HepG2 (cell line): ENCODE results near the gene SRGAP3. TPM values are rescaled to one million over a fixed set of nuclear protein-coding genes. Genes with fewer than 3 reads are reported as not detected.

Experiments
- DRAP1 ChIP-seq: IDR thresholded peaks from 2 replicates; pipeline ENCODE4 v1.6.1; 2016; ENCODE audit warnings: missing genetic modification reagents, missing compliant biosample characterization
- HOXD1 ChIP-seq: sonication (generic); formaldehyde crosslinking; IDR thresholded peaks from 2 replicates; pipeline ENCODE4 v1.5.0; 2020; ENCODE audit warnings: missing genetic modification reagents
- KLF13 ChIP-seq: sonication (generic); formaldehyde crosslinking; IDR thresholded peaks from 2 replicates; pipeline ENCODE4 v1.4.0; 2020; ENCODE audit warnings: mild to moderate bottlenecking, missing genetic modification reagents
- KMT2A ChIP-seq: sonication (generic); formaldehyde crosslinking; IDR thresholded peaks from 2 replicates; pipeline ENCODE4 v1.4.0; 2020; ENCODE audit warnings: missing genetic modification reagents
- MZF1 ChIP-seq: sonication (generic); formaldehyde crosslinking; IDR thresholded peaks from 2 replicates; pipeline ENCODE4 v1.8.1; 2023; ENCODE audit warnings: mild to moderate bottlenecking, missing genetic modification reagents, borderline replicate concordance
- NR1H2 ChIP-seq: sonication (generic); formaldehyde crosslinking; IDR thresholded peaks from 2 replicates; pipeline ENCODE4 v1.8.1; 2022; ENCODE audit warnings: low read depth, missing genetic modification reagents, borderline replicate concordance
- SRF ChIP-seq: IDR thresholded peaks from 2 replicates; pipeline ENCODE4 v1.6.1; 2011; ENCODE audit warnings: mild to moderate bottlenecking, low read depth, low read length, moderate library complexity
- ZNF124 ChIP-seq: sonication (generic); formaldehyde crosslinking; IDR thresholded peaks from 2 replicates; pipeline ENCODE4 v1.4.0; 2020; ENCODE audit warnings: missing genetic modification reagents
- ZNF263 ChIP-seq: sonication (generic); formaldehyde crosslinking; IDR thresholded peaks from 2 replicates; pipeline ENCODE4 v1.4.0; 2020; ENCODE audit warnings: missing genetic modification reagents
- ZNF691 ChIP-seq: sonication (generic); formaldehyde crosslinking; IDR thresholded peaks from 2 replicates; pipeline ENCODE4 v1.4.0; 2020; ENCODE audit warnings: missing genetic modification reagents, low read depth, mild to moderate bottlenecking, borderline replicate concordance
- ZSCAN20 ChIP-seq: sonication (generic); formaldehyde crosslinking; IDR thresholded peaks from 2 replicates; pipeline ENCODE4 v1.4.0; 2020; ENCODE audit warnings: missing genetic modification reagents, mild to moderate bottlenecking, borderline replicate concordance
- polyA plus RNA-seq, 8 experiments: library from polyadenylated mRNA; depleted of rRNA in 3 of 8; stranded (reverse) in 7 of 8; unstranded in 1 of 8; fragments of >200 nt; fragmentation: Illumina TruSeq in 4 of 8; extraction: Trizol in 4 of 8; gene quantifications; 2 replicates each; pipeline versions ENCODE4 v1.2.1 to v1.2.3, GENCODE V29; 2011 to 2016; ENCODE audit warnings: low read depth in 4 of 8, missing spikeins in 1 of 8, mixed read lengths in 1 of 8; ENCODE audit not compliant: insufficient read depth in 1 of 8
- total RNA-seq, 5 experiments: library from RNA; depleted of rRNA; stranded (reverse); fragments of >200 nt; fragmentation: Illumina TruSeq; extraction: Trizol; gene quantifications; 2 replicates each; pipeline ENCODE4 v1.2.3, GENCODE V29; 2016; ENCODE audit warnings: low read depth in 1 of 5
- TF ChIP-seq, protein P1 (sequence below): sonication (generic); formaldehyde crosslinking; conservative IDR thresholded peaks from 2 replicates; pipeline ENCODE4 v1.4.0; 2020; ENCODE audit warnings: missing genetic modification reagents
- TF ChIP-seq, protein P2 (sequence below): sonication (generic); formaldehyde crosslinking; IDR thresholded peaks from 2 replicates; pipeline ENCODE4 v1.4.0; 2020; ENCODE audit warnings: missing genetic modification reagents
- TF ChIP-seq, protein P3 (sequence below): IDR thresholded peaks from 2 replicates; pipeline ENCODE4 v1.6.1; 2016; ENCODE audit warnings: missing compliant biosample characterization, missing genetic modification reagents, borderline replicate concordance
- TF ChIP-seq, protein P4 (sequence below): IDR thresholded peaks from 2 replicates; pipeline ENCODE4 v1.4.0; 2020; ENCODE audit warnings: mild to moderate bottlenecking, missing genetic modification reagents

SRGAP3 gene
- total and polyA plus RNA-seq, 2 of the 13 experiments (the other 11 are each of a cell fraction or from before 2014, with no cell fraction given) = 1.2 to 1.4 TPM

DNA sequence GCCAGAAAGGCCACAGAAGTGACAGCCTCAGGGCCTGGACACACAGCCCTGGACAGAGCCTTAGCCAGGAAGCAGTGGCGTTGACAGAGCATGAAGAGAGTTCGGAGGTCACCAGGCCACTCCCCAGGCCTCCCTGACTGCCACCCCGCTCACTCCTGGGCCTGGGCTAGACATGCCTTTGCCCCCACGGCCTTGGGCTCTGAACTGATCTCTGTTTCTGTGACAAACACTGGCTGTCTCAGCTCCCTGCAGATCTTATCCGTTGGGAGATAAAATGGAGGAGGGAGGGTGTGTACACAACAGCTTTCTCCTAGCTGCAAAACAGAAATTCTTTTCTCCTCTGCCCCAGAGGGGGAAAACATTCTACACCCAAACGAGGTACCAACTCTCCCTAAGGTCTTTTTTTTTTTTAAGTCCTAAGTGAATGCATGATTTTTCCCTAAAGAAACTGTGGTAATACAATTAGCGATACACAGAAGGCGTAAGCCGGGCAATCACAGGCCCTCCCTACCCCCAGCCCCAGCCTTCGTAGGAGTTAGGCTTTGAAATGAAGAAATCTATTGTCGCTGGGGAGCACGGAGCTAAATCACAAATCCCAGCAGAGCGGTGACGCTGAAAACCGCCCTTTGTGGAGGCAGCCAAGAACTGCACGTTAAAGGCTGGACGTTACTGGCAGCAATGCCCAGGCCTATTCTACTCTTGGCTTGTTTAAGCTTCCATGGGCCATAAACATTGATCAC lies 45.0 kb downstream of the SRGAP3 start (continued):
- TF ChIP-seq, protein P1, sequence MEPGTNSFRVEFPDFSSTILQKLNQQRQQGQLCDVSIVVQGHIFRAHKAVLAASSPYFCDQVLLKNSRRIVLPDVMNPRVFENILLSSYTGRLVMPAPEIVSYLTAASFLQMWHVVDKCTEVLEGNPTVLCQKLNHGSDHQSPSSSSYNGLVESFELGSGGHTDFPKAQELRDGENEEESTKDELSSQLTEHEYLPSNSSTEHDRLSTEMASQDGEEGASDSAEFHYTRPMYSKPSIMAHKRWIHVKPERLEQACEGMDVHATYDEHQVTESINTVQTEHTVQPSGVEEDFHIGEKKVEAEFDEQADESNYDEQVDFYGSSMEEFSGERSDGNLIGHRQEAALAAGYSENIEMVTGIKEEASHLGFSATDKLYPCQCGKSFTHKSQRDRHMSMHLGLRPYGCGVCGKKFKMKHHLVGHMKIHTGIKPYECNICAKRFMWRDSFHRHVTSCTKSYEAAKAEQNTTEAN = 0 out of 2 replicates have a peak, but pooled peaks have one; percentile 53
- TF ChIP-seq KLF13 (no peak), HOXD1 (CRISPR knock-in tag) (0 out of 2 replicates have a peak, but pooled peaks have one; percentile 25), MZF1 (CRISPR knock-in tag) (no peak), SRF (no peak), DRAP1 (CRISPR knock-in tag) (no peak), ZNF263 (CRISPR knock-in tag) (0 out of 2 replicates have a peak, but pooled peaks have one; percentile 39), NR1H2 (no peak), ZNF691 (0 out of 2 replicates have a peak, but pooled peaks have one; percentile 66), ZNF124 (CRISPR knock-in tag) (peak; percentile 29; the same call in 1 of the 2 replicates), ZSCAN20 (CRISPR knock-in tag) (no peak), KMT2A (CRISPR knock-in tag) (no peak)
- TF ChIP-seq, protein P2, sequence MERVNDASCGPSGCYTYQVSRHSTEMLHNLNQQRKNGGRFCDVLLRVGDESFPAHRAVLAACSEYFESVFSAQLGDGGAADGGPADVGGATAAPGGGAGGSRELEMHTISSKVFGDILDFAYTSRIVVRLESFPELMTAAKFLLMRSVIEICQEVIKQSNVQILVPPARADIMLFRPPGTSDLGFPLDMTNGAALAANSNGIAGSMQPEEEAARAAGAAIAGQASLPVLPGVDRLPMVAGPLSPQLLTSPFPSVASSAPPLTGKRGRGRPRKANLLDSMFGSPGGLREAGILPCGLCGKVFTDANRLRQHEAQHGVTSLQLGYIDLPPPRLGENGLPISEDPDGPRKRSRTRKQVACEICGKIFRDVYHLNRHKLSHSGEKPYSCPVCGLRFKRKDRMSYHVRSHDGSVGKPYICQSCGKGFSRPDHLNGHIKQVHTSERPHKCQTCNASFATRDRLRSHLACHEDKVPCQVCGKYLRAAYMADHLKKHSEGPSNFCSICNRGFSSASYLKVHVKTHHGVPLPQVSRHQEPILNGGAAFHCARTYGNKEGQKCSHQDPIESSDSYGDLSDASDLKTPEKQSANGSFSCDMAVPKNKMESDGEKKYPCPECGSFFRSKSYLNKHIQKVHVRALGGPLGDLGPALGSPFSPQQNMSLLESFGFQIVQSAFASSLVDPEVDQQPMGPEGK (CRISPR knock-in tag) = peak; percentile 74
- TF ChIP-seq, protein P3, sequence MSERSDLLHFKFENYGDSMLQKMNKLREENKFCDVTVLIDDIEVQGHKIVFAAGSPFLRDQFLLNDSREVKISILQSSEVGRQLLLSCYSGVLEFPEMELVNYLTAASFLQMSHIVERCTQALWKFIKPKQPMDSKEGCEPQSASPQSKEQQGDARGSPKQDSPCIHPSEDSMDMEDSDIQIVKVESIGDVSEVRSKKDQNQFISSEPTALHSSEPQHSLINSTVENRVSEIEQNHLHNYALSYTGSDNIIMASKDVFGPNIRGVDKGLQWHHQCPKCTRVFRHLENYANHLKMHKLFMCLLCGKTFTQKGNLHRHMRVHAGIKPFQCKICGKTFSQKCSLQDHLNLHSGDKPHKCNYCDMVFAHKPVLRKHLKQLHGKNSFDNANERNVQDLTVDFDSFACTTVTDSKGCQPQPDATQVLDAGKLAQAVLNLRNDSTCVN (CRISPR knock-in tag) = no peak
- TF ChIP-seq, protein P4, sequence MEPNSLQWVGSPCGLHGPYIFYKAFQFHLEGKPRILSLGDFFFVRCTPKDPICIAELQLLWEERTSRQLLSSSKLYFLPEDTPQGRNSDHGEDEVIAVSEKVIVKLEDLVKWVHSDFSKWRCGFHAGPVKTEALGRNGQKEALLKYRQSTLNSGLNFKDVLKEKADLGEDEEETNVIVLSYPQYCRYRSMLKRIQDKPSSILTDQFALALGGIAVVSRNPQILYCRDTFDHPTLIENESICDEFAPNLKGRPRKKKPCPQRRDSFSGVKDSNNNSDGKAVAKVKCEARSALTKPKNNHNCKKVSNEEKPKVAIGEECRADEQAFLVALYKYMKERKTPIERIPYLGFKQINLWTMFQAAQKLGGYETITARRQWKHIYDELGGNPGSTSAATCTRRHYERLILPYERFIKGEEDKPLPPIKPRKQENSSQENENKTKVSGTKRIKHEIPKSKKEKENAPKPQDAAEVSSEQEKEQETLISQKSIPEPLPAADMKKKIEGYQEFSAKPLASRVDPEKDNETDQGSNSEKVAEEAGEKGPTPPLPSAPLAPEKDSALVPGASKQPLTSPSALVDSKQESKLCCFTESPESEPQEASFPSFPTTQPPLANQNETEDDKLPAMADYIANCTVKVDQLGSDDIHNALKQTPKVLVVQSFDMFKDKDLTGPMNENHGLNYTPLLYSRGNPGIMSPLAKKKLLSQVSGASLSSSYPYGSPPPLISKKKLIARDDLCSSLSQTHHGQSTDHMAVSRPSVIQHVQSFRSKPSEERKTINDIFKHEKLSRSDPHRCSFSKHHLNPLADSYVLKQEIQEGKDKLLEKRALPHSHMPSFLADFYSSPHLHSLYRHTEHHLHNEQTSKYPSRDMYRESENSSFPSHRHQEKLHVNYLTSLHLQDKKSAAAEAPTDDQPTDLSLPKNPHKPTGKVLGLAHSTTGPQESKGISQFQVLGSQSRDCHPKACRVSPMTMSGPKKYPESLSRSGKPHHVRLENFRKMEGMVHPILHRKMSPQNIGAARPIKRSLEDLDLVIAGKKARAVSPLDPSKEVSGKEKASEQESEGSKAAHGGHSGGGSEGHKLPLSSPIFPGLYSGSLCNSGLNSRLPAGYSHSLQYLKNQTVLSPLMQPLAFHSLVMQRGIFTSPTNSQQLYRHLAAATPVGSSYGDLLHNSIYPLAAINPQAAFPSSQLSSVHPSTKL (CRISPR knock-in tag) = peak; percentile 89
